Upper lobe of left lung (tissue), 6 donors: Measurements from ENCODE around the gene DISP3. TPM values are rescaled to one million over a fixed set of nuclear protein-coding genes. Genes with fewer than 3 reads are reported as not detected.

Source experiments
- ATAC-seq, 2 donors: fragments of 200-7000 bp; cut with Tn5 transposase; one replicate each; pipeline ENCODE4 v1.9.1; 2022; ENCODE audit warnings: mild to moderate bottlenecking in 2 of 2, moderate library complexity in 2 of 2; ENCODE audit not compliant: low FRiP score in 2 of 2
- DNase-seq, 2 donors: peaks; one replicate each; pipeline ENCODE4 v3.0.0-alpha.2; 2019 to 2020
- H3K27ac ChIP-seq, 4 donors: fragments of 200-600 bp; sonication (generic); one replicate each; pipeline ENCODE4 v1.5.1; 2016 to 2019
- H3K27me3 ChIP-seq, 4 donors: fragments of 200-600 bp; sonication (generic); one replicate each; pipeline ENCODE4 v1.5.1; 2017 to 2019
- H3K36me3 ChIP-seq, 4 donors: fragments of 200-600 bp; sonication (generic); one replicate each; pipeline ENCODE4 v1.5.1; 2016 to 2019
- H3K4me1 ChIP-seq, 4 donors: fragments of 200-600 bp; sonication (generic); one replicate each; pipeline ENCODE4 v1.5.1; 2018 to 2019
- H3K4me3 ChIP-seq, 4 donors: fragments of 200-600 bp; sonication (generic); one replicate each; pipeline ENCODE4 v1.5.1; 2017 to 2019; ENCODE audit warnings: mild to moderate bottlenecking in 2 of 4, moderate library complexity in 1 of 4
- H3K9me3 ChIP-seq, 4 donors: fragments of 200-600 bp; sonication (generic); one replicate each; pipeline ENCODE4 v1.5.1; 2018 to 2019
- EP300 ChIP-seq, 4 donors: sonication (generic); formaldehyde crosslinking; IDR thresholded peaks; one replicate each; pipeline ENCODE4 v1.5.1; 2017; ENCODE audit warnings: antibody characterized with exemption in 4 of 4, control low read depth in 2 of 4
- POLR2A ChIP-seq, 4 donors: fragments of 450-650 bp; IDR thresholded peaks; one replicate each; pipeline ENCODE4 v1.5.1; 2016 to 2017; ENCODE audit warnings: antibody characterized with exemption in 4 of 4, mild to moderate bottlenecking in 2 of 4
- POLR2AphosphoS5 ChIP-seq, 2 donors: sonication (generic); formaldehyde crosslinking; IDR thresholded peaks; one replicate each; pipeline ENCODE4 v1.5.1; 2017; ENCODE audit warnings: antibody characterized with exemption in 2 of 2
- WGBS, 2 donors: methylation state at CpG; one replicate each; pipeline ENCODE4 v1.1.5; 2017 to 2018; 5-methylcytosine and 5-hydroxymethylcytosine counted together
- total RNA-seq, 6 donors: library from RNA; depleted of rRNA in 4 of 6; stranded (reverse); fragments of >200 nt in 4 of 6; gene quantifications; one replicate each; pipeline versions ENCODE4 v1.1.0 to v1.2.1, GENCODE V29; 2016 to 2021
- TF ChIP-seq, protein P1 (sequence below), 6 experiments: fragments of 450-650 bp in 4 of 6; fragments of 200-600 bp in 2 of 6; sonication (generic) in 2 of 6; IDR thresholded peaks; one replicate each; pipeline ENCODE4 v1.5.1; 2016 to 2019; ENCODE audit warnings: antibody characterized with exemption in 6 of 6
- donor health status: DM: no; HTN: no; CAD: no; lungs with moderate emphysema.
- donor health status: DM: no; HTN: yes; CAD: no; lungs with severe emphysema.

DISP3 gene
- total RNA-seq, 6 donors from 2014 or later = 0.07 to 0.79 (median 0.09) TPM; not detected in 3

DNA sequence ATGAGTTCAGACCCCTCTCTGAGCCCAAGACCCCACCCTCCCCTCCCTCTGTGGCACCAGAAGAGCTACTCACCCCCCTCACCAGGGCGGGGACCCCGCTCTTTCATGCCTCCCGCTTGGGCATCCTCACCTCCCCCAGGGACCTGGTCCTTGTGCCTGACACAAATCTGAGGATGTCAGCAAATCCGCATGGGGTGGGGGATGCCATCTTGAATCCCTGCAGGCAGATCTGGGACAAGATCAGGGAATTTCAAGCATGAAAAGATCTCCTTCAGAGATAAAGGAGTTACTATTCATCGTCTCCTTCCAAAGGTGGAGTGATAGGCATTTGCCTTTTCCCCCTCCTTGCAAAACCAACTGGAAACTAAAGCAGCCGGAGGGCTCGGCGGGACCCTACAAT, 81.1 kb downstream of the DISP3 start:
- Histone ChIP-seq H3K27ac (no peak overlapping the region), H3K27me3 (no peaks in the 10 kb centered on the region), H3K36me3 (no peaks in the 10 kb centered on the region), H3K4me3 (no peak overlapping the region), H3K9me3 (no peaks in the 10 kb centered on the region), H3K4me1 (no peaks in the 10 kb centered on the region)
- ATAC-seq (no peak), DNase-seq (no peak)
- no peak for TF ChIP-seq POLR2A (IDR thresholded peaks at IDR 0.05)
- TF ChIP-seq, protein P1, sequence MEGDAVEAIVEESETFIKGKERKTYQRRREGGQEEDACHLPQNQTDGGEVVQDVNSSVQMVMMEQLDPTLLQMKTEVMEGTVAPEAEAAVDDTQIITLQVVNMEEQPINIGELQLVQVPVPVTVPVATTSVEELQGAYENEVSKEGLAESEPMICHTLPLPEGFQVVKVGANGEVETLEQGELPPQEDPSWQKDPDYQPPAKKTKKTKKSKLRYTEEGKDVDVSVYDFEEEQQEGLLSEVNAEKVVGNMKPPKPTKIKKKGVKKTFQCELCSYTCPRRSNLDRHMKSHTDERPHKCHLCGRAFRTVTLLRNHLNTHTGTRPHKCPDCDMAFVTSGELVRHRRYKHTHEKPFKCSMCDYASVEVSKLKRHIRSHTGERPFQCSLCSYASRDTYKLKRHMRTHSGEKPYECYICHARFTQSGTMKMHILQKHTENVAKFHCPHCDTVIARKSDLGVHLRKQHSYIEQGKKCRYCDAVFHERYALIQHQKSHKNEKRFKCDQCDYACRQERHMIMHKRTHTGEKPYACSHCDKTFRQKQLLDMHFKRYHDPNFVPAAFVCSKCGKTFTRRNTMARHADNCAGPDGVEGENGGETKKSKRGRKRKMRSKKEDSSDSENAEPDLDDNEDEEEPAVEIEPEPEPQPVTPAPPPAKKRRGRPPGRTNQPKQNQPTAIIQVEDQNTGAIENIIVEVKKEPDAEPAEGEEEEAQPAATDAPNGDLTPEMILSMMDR (IDR thresholded peaks at IDR 0.05) = no peak
- no peak for TF ChIP-seq EP300 (IDR thresholded peaks at IDR 0.05)
- TF ChIP-seq POLR2AphosphoS5 (IDR thresholded peaks at IDR 0.05) = no peak
- WGBS, 2 donors = 68 to 69% methylated on average over 5 to 8 of the region's 8 CpGs

DNA sequence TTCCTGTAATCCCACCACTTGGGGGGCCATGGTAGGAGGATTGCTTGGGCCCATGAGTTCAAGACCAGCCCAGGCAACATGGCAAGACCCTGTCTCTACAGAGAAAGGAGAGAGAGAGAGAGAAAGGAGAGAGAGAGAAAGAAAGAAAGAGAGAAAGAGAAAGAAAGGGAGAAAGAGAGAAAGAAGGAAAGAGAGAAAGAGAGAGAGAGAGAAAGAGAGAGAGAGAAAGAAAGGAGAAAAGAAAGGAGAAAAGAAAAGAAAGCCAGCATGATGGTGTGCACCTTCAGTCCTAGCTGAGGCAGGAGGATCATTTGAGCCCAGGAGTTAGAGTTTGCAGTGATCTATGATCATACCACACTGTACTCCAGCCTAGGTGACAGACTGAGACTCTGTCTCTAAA, 82.8 kb downstream of the DISP3 start:
- ATAC-seq = no peak
- no peak overlapping the region for H3K27ac ChIP-seq
- TF ChIP-seq, protein P1 (IDR thresholded peaks at IDR 0.05) = no peak
- TF ChIP-seq POLR2A (IDR thresholded peaks at IDR 0.05) (no peak), EP300 (IDR thresholded peaks at IDR 0.05) (no peak), POLR2AphosphoS5 (IDR thresholded peaks at IDR 0.05) (no peak)
- DNase-seq = no peak
- no peaks in the 10 kb centered on the region for H3K36me3 ChIP-seq
- H3K4me1 ChIP-seq = no peaks in the 10 kb centered on the region
- no peaks in the 10 kb centered on the region for H3K9me3 ChIP-seq
- no peaks in the 10 kb centered on the region for H3K27me3 ChIP-seq
- H3K4me3 ChIP-seq = no peak overlapping the region

GRCh38 chr1:11562664-11563063, 83.7 kb downstream of the DISP3 start:
- no peaks in the 10 kb centered on the region for H3K9me3 ChIP-seq
- no peaks in the 10 kb centered on the region for H3K27me3 ChIP-seq
- DNase-seq (no peak), ATAC-seq (no peak)
- no peaks in the 10 kb centered on the region for H3K4me1 ChIP-seq
- WGBS, 2 donors = 92 to 96% methylated on average over 6 of the region's 6 CpGs
- no peak overlapping the region for H3K27ac ChIP-seq
- no peak overlapping the region for H3K4me3 ChIP-seq
- TF ChIP-seq POLR2AphosphoS5 (IDR thresholded peaks at IDR 0.05) (no peak), EP300 (IDR thresholded peaks at IDR 0.05) (no peak)
- no peaks in the 10 kb centered on the region for H3K36me3 ChIP-seq

- DNase-seq = peak; percentile 24 to 49
- 5 to 14% methylated on average over 12 to 14 of the region's 14 CpGs for WGBS, 2 donors
- H3K36me3 ChIP-seq = no peaks in the 10 kb centered on the region
- H3K4me1 ChIP-seq = no peaks in the 10 kb centered on the region
- no peak overlapping the region for H3K27ac ChIP-seq
- no peak for ATAC-seq
- TF ChIP-seq POLR2A (IDR thresholded peaks at IDR 0.05) = no peak
- TF ChIP-seq, protein P1 (IDR thresholded peaks at IDR 0.05) = no peak
- TF ChIP-seq EP300 (IDR thresholded peaks at IDR 0.05) = no peak
- no peak for TF ChIP-seq POLR2AphosphoS5 (IDR thresholded peaks at IDR 0.05)
- no peak overlapping the region for H3K4me3 ChIP-seq
- no peaks in the 10 kb centered on the region for H3K27me3 ChIP-seq
- H3K9me3 ChIP-seq = no peaks in the 10 kb centered on the region
Measured at GRCh38 chr1:11563560-11564069, 84.7 kb downstream of the DISP3 start.

DNA sequence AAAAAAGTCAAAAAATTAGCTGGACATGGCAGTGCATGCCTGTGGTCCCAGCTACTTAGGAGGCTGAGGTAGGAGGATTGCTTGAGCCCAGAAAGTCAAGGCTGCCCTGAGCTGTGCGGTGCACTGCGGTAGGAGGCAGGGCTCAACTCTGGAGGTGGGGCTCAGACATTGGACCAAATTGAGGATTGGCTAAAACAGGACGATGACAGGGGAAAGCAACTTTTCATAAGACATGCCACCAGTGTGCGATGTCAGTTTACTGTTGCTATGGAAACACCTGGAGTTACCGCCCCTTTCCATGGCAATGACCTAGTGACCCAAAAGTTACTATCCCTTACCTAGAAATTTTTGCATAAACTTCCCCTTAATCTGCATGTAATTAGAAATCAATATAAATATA, 85.3 kb downstream of the DISP3 start:
- no peaks in the 10 kb centered on the region for H3K9me3 ChIP-seq
- DNase-seq (no peak), ATAC-seq (no peak)
- TF ChIP-seq POLR2A (IDR thresholded peaks at IDR 0.05) (no peak), EP300 (IDR thresholded peaks at IDR 0.05) (no peak), POLR2AphosphoS5 (IDR thresholded peaks at IDR 0.05) (no peak)
- TF ChIP-seq, protein P1 (IDR thresholded peaks at IDR 0.05) = no peak
- no peaks in the 10 kb centered on the region for H3K4me1 ChIP-seq
- 70 to 74% methylated on average over 5 of the region's 5 CpGs for WGBS, 2 donors
- no peaks in the 10 kb centered on the region for H3K36me3 ChIP-seq
- no peaks in the 10 kb centered on the region for H3K27me3 ChIP-seq
- H3K27ac ChIP-seq = no peak overlapping the region
- no peak overlapping the region for H3K4me3 ChIP-seq
